B cell (primary cell): ENCODE data around the gene CLIP4. TPM values are rescaled to one million over a fixed set of nuclear protein-coding genes. Genes with fewer than 3 reads are reported as not detected.

Experiments used
- ATAC-seq: fragments of 200-7000 bp; cut with Tn5 transposase; one replicate; pipeline ENCODE4 v1.10.0; 2021; ENCODE audit warnings: low read depth, mild to moderate bottlenecking, moderate number of reproducible peaks, moderate library complexity
- CTCF ChIA-PET: fragments of 350-600 bp; sonication (Branson Sonifier 250); formaldehyde crosslinking; loops from one replicate; lab custom pipeline; 2021; ENCODE audit warnings: antibody characterized with exemption, inconsistent platforms; lab: Charles Lee
- POLR2A ChIA-PET: fragments of 350-600 bp; sonication (Branson Sonifier 250); formaldehyde crosslinking; loops from one replicate; lab custom pipeline; 2021; ENCODE audit warnings: antibody characterized with exemption; lab: Charles Lee
- DNase-seq: peaks from one replicate; pipeline ENCODE4 v3.0.0; 2013
- H2AFZ ChIP-seq: 2 replicates; pipeline ENCODE4 v1.6.1; 2012; ENCODE audit warnings: mild to moderate bottlenecking, low read depth, low read length; ENCODE audit not compliant: insufficient read depth, poor library complexity, severe bottlenecking
- H3K27ac ChIP-seq, 2 donors: 1 replicate in 1 of 2; 2 replicates in 1 of 2; pipeline ENCODE4 v1.5.1; 2012 to 2013; ENCODE audit warnings: low read length in 2 of 2, mild to moderate bottlenecking in 2 of 2, moderate library complexity in 1 of 2
- H3K27me3 ChIP-seq, 4 experiments: fragments of 200-600 bp in 1 of 4; sonication (generic) in 1 of 4; replicated peaks in 1 of 4; 1 replicate in 2 of 4; 2 replicates in 2 of 4; pipeline versions ENCODE4 v1.6.1 to v1.7.0; 2013 to 2016; ENCODE audit warnings: low read length in 3 of 4, mild to moderate bottlenecking in 2 of 4, mixed read lengths in 1 of 4, moderate library complexity in 1 of 4; ENCODE audit not compliant: insufficient read depth in 4 of 4, control insufficient read depth in 3 of 4; ENCODE audit errors: control extremely low read depth in 1 of 4
- H3K36me3 ChIP-seq, 2 experiments: replicated peaks in 1 of 2; 1 replicate in 1 of 2; 2 replicates in 1 of 2; pipeline versions ENCODE4 v1.6.1 to v1.7.1; 2013; ENCODE audit warnings: low read length in 1 of 2; ENCODE audit not compliant: insufficient read depth in 2 of 2, control insufficient read depth in 1 of 2; ENCODE audit errors: control extremely low read depth in 1 of 2, extremely low read depth in 1 of 2
- H3K4me1 ChIP-seq, 2 donors: fragments of 200-600 bp in 1 of 2; sonication (generic) in 1 of 2; 1 replicate in 1 of 2; 2 replicates in 1 of 2; pipeline versions ENCODE4 v1.5.1 to v1.6.1; 2013 to 2017; ENCODE audit warnings: low read length in 2 of 2; ENCODE audit not compliant: control insufficient read depth in 2 of 2, insufficient read depth in 2 of 2
- H3K4me2 ChIP-seq: replicated peaks from 2 replicates; pipeline ENCODE3; 2012; ENCODE audit warnings: mild to moderate bottlenecking, low read depth, low read length; ENCODE audit not compliant: poor library complexity, severe bottlenecking
- H3K4me3 ChIP-seq, 5 experiments: fragments of 200-600 bp in 1 of 5; sonication (generic) in 1 of 5; 1 replicate in 3 of 5; 2 replicates in 2 of 5; pipeline versions ENCODE4 v1.5.1 to v1.7.0; 2011 to 2016; ENCODE audit warnings: low read length in 4 of 5, mild to moderate bottlenecking in 4 of 5, low read depth in 2 of 5, control low read depth in 1 of 5, moderate library complexity in 1 of 5; ENCODE audit not compliant: insufficient read depth in 1 of 5; ENCODE audit errors: control extremely low read depth in 1 of 5, extremely low read depth in 1 of 5
- H3K79me2 ChIP-seq: fragments of 200-600 bp; sonication (generic); one replicate; pipeline ENCODE4 v1.6.0; 2016; ENCODE audit warnings: low read length; ENCODE audit not compliant: control insufficient read depth, insufficient read depth
- H3K9ac ChIP-seq: fragments of 200-600 bp; sonication (generic); 2 replicates; pipeline ENCODE4 v1.6.1; 2017; ENCODE audit warnings: mild to moderate bottlenecking, low read length, moderate library complexity
- H3K9me3 ChIP-seq, 3 donors: one replicate each; pipeline versions ENCODE4 v1.6.1 to v1.7.1; 2013; ENCODE audit warnings: low read length in 2 of 3; ENCODE audit not compliant: control insufficient read depth in 2 of 3, insufficient read depth in 1 of 3; ENCODE audit errors: control extremely low read depth in 1 of 3
- H4K20me1 ChIP-seq: 2 replicates; pipeline ENCODE4 v1.6.0; 2012; ENCODE audit warnings: mild to moderate bottlenecking, low read length; ENCODE audit not compliant: insufficient read depth, control insufficient read depth, poor library complexity, severe bottlenecking
- H3K27ac Mint-ChIP-seq: one replicate; pipeline ENCODE4 v1.8.0; 2021; ENCODE audit warnings: mixed read lengths
- H3K27me3 Mint-ChIP-seq: one replicate; pipeline ENCODE4 v1.8.0; 2021; ENCODE audit warnings: mixed read lengths
- H3K4me1 Mint-ChIP-seq: one replicate; pipeline ENCODE4 v1.8.0; 2021; ENCODE audit warnings: mixed read lengths
- H3K4me3 Mint-ChIP-seq: one replicate; pipeline ENCODE4 v1.8.0; 2021; ENCODE audit warnings: mixed read lengths
- H3K9me3 Mint-ChIP-seq: one replicate; pipeline ENCODE4 v1.8.0; 2022; ENCODE audit warnings: mixed read lengths; ENCODE audit not compliant: insufficient read depth
- EZH2 ChIP-seq: IDR thresholded peaks from 2 replicates; pipeline ENCODE4 v1.6.1; 2012; ENCODE audit warnings: borderline replicate concordance, low read depth, mild to moderate bottlenecking, moderate library complexity, low read length; ENCODE audit not compliant: insufficient read depth, poor library complexity, severe bottlenecking
- WGBS: methylation state at CpG from one replicate; pipeline ENCODE4 v1.1.5; 2013; ENCODE audit warnings: missing lambda C conversion rate; ENCODE audit not compliant: insufficient coverage; 5-methylcytosine and 5-hydroxymethylcytosine counted together
- intact Hi-C: fragments of 100-400 bp; cut with micrococcal nuclease; formaldehyde crosslinking; loops from one replicate; pipeline ENCODE4 v1.10.0; 2022
- polyA plus RNA-seq: library from polyadenylated mRNA; depleted of rRNA; stranded (reverse); fragments of >200 nt; gene quantifications from 2 replicates; pipeline ENCODE4 v1.2.3, GENCODE V29; 2012
- total RNA-seq, 2 donors: library from RNA; stranded (reverse); fragments of 120-200 nt in 1 of 2; gene quantifications; 1 replicate in 1 of 2; 2 replicates in 1 of 2; pipeline versions ENCODE4 v1.2.3 to v1.2.4, GENCODE V29; 2013 to 2022
- TF ChIP-seq, protein P1 (sequence below): fragments of 200-600 bp; IDR thresholded peaks from one replicate; pipeline ENCODE4 v1.8.0; 2022; ENCODE audit warnings: antibody characterized with exemption, mild to moderate bottlenecking

CLIP4 gene
- total and polyA plus RNA-seq, 2 donors (not counting 1 experiment from before 2014, with no cell fraction given), result 4.0 to 20.8 TPM

DNA sequence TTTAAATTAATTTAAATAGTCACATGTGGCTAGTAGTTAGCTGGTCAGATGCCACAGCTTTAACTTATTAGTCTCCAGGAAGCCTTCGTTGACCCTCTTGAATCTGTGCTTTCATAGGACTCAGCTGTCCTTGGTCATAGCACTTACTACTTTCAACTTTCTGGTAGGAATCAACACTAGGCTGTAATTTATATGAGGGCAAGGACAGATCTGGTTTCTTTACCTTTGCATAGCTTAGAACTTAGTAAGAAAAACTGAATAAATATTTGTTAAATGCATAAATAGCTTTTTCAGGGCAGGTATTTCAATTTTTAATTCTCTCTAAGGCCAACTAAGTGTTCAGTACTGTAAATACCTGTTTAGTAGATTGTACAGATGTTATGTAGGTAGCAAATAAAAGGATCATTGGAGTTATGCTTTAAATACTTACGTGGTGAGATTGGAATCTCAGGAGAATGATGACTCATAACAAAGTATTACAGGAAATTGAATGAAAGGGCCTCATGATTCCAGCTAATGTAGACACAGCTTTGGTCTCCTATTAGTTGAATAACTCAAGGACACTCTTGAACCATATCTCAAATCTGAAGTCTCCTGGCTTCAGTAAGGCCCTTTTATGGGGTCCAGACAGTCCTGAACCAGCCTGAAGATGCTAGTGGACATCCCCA, 2.6 kb downstream of the CLIP4 start:
- no CpG with 5 or more reads among the region's 2 CpGs for WGBS
- Histone ChIP-seq H3K9ac (no peak overlapping the region), H3K4me1 (peaks cover 13 to 16% of the 10 kb centered on the region in 2 donors), H4K20me1 (no peaks in the 10 kb centered on the region), H2AFZ (no peak overlapping the region), H3K4me3 (no peak overlapping the region), H3K27ac (no peak overlapping the region), H3K4me2 (no peak overlapping the region), H3K79me2 (peaks cover 4% of the 10 kb centered on the region), H3K9me3 (no peaks in the 10 kb centered on the region), H3K36me3 (no peaks in the 10 kb centered on the region), H3K27me3 (peaks cover 0 to 2% (median 0%) of the 10 kb centered on the region in 4 experiments)
- DNase-seq, result no peak
- intact Hi-C loops, result loop anchor here (5.0 kb wide), 1 partner anchor 105 kb away; no protein-coding TSS in a partner anchor
- TF ChIP-seq EZH2, result no peak
- TF ChIP-seq, protein P1, sequence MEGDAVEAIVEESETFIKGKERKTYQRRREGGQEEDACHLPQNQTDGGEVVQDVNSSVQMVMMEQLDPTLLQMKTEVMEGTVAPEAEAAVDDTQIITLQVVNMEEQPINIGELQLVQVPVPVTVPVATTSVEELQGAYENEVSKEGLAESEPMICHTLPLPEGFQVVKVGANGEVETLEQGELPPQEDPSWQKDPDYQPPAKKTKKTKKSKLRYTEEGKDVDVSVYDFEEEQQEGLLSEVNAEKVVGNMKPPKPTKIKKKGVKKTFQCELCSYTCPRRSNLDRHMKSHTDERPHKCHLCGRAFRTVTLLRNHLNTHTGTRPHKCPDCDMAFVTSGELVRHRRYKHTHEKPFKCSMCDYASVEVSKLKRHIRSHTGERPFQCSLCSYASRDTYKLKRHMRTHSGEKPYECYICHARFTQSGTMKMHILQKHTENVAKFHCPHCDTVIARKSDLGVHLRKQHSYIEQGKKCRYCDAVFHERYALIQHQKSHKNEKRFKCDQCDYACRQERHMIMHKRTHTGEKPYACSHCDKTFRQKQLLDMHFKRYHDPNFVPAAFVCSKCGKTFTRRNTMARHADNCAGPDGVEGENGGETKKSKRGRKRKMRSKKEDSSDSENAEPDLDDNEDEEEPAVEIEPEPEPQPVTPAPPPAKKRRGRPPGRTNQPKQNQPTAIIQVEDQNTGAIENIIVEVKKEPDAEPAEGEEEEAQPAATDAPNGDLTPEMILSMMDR, result no peak
- ChIA-PET POLR2A (interaction anchor here (1.3 kb wide), 1 partner anchor 247 kb away, joined by 3 read pairs; the partner anchor contains the start of gene TRMT61B), CTCF (interaction anchor here (1.4 kb wide), 1 partner anchor 159 kb away, joined by 3 read pairs; no protein-coding TSS in a partner anchor)
- no peak for ATAC-seq
- no peak overlapping the region for H3K27ac Mint-ChIP-seq
- H3K4me3 Mint-ChIP-seq, result no peak overlapping the region
- H3K27me3 Mint-ChIP-seq, result peaks cover 6% of the 10 kb centered on the region
- H3K9me3 Mint-ChIP-seq, result no peaks in the 10 kb centered on the region
- H3K4me1 Mint-ChIP-seq, result peaks cover 25% of the 10 kb centered on the region

DNA sequence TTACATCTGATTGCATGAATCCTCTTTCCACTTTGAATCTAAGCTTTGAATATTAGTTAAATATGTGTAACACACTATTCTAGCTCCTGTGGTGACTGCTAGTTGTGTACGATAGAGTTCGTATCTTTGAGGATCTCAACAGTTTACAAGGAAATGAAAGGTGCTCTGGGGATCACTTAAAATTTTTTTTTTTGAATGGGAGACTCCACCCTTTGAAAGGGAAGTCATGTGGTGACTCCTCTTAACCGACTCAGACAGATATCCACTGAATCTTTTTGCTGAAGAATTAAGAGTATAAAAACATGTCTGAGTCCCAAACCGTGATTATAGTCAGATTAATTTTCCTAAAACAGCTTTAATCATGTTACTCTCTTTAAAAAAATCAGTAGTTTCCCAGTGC, 4.0 kb downstream of the CLIP4 start:
- H3K9me3 Mint-ChIP-seq, result peaks cover 8% of the 10 kb centered on the region
- Histone ChIP-seq H3K4me3 (no peak overlapping the region), H2AFZ (no peak overlapping the region), H3K27me3 (peaks cover 0 to 2% (median 0%) of the 10 kb centered on the region in 4 experiments), H3K9ac (no peak overlapping the region), H3K9me3 (peaks cover 0 to 2% (median 2%) of the 10 kb centered on the region in 3 donors), H3K79me2 (peaks cover 4% of the 10 kb centered on the region), H3K36me3 (no peaks in the 10 kb centered on the region), H4K20me1 (no peaks in the 10 kb centered on the region), H3K4me1 (peaks cover 13 to 14% of the 10 kb centered on the region in 2 donors), H3K4me2 (no peak overlapping the region), H3K27ac (no peak overlapping the region)
- ATAC-seq, result no peak
- no peak overlapping the region for H3K4me3 Mint-ChIP-seq
- H3K27me3 Mint-ChIP-seq, result peaks cover 6% of the 10 kb centered on the region
- H3K4me1 Mint-ChIP-seq, result peaks cover 21% of the 10 kb centered on the region
- intact Hi-C loops, result loop anchor here (5.0 kb wide), 1 partner anchor 107 kb away; no protein-coding TSS in a partner anchor
- H3K27ac Mint-ChIP-seq, result no peak overlapping the region
- TF ChIP-seq EZH2, result no peak
- TF ChIP-seq, protein P1, result no peak
- WGBS, result no CpG with 5 or more reads among the region's 4 CpGs
- DNase-seq, result no peak
- POLR2A ChIA-PET, result no interaction called here
- CTCF ChIA-PET, result no interaction called here
